ENCODE results near the gene TRAPPC4.
"Not testable (repeated sequence)": the region's sequence is repeated elsewhere in the genome, so short reads cannot be mapped to it uniquely, and the experiment has no call there.

Gene TRAPPC4

GRCh38 chr11:119018074-119018938, at the start of gene TRAPPC4, which contains the start of gene RPS25:
TSS of gene TRAPPC4 (plus strand) at chr11:119018766. CDS start at chr11:119018796, 30 bp downstream.
TSS of gene RPS25 (minus strand) at chr11:119018343. CDS start at chr11:119018284, 59 bp downstream.
- peak; percentile 92 for DNase-seq

DNA sequence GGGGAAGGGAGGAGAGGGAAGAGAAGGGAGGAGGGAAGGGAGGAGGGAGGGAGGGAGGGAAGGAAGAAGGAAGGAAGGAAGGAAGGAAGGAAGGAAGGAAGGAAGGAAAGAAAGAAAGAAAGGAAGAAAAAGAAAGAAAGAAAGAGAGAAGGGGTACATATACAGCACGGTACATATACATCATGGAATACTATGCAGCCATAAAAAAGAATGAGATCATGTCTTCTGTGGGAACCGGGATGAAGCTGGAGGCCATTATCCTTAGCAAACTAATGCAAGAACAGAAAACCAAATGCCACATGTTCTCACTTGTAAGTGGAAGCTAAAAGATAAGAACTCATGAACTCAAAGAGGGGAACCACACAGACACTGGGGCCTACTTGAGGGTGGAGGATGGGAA, 49.1 kb upstream of the TRAPPC4 start:
- not testable (repeated sequence) for DNase-seq

DNA sequence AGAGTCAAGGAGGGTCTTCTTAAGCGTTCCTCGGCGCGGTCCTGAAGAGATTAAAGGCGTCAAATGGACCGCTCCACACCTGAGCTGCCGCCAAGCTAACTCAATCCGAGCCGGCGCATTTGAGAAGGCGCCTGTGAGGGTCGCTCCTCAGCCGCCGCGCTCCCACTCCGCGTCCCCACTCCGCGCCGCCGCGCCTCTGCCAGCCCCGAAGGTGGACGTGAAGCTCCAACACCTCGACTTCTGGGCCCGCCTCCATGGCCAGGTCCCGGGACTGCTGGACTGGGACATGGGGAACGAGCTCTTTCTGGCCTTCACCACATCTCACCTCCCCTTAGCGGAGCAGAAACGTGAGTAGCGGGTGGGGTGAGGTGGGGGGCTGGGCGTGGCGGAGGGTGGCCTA, 46.9 kb upstream of the TRAPPC4 start, which contains the start of gene FOXR1:
Gene FOXR1, plus strand, starts transcription at position 116 of the 400 bp plus-strand sequence. Its CDS starts 171 bp downstream, at position 287.
- no peak for DNase-seq

- DNase-seq, result no peak
Measured at GRCh38 chr11:118973985-118974384, 44.6 kb upstream of the TRAPPC4 start.

GRCh38 chr11:118975771-118976709, 42.5 kb upstream of the TRAPPC4 start:
- DNase-seq, result no peak

DNA sequence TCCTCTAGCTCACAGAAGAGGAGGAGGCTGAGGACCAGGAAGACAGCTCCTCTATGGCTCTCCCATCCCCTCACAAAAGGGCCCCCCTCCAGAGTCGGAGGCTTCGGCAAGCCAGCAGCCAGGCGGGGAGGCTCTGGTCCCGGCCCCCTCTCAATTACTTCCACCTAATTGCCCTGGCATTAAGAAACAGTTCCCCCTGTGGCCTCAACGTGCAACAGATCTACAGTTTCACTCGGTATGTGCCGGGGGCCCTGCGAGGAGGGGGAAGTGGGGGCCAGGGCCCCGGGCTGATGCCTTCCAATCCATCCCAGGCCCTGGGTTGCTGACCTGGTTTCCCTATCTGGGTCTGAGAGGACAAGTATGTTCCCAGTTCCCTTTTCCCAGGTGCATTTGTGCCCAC, 39.1 kb upstream of the TRAPPC4 start:
- no peak for DNase-seq

- no peak for DNase-seq
Measured at GRCh38 chr11:118980191-118980881, 38.2 kb upstream of the TRAPPC4 start.

- DNase-seq, result not testable (repeated sequence)
Measured at GRCh38 chr11:118984337-118984736, 34.2 kb upstream of the TRAPPC4 start.

DNA sequence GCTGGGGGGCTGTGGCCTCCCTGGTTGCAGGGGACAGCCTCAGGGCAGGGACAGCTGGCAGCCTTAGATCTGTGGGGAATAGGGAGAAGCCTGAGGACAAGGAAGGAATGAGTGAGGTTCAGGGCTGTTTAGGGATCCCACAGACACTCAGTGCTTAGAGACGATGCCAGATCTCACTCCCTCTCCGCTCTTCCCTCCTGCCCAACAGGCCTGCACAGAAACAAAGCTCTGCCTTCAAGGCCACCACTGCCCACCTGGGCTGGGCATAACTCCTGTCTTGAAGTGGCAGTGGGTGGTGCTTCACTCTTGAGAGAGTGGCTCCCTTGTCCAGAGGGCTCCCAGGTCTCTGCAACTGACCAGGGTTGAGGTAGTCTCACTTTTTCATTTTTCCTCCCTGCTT, 33.7 kb upstream of the TRAPPC4 start:
- no peak for DNase-seq

DNA sequence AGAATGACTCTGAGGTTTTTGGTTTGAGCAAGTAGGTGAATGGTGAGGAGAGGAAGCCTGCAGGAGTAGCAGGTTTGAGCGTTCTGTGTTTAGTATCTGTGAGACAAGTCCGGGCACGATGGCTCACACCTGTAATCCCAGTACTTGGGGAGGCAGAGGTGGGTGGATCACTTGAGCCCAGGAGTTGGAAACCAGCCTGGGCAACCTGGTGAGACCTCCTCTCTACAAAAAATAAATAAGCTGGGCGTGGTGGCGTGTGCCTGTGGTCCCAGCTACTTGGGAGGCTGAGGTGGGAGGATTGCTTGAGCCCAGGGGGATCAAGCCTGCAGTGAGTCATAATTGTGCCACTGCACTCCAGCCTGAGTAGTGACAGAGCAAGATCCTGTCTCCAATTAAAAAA, 30.3 kb upstream of the TRAPPC4 start:
- DNase-seq, result no peak

- not testable (repeated sequence) for DNase-seq
Measured at GRCh38 chr11:118991486-118992038, 27.0 kb upstream of the TRAPPC4 start.

DNA sequence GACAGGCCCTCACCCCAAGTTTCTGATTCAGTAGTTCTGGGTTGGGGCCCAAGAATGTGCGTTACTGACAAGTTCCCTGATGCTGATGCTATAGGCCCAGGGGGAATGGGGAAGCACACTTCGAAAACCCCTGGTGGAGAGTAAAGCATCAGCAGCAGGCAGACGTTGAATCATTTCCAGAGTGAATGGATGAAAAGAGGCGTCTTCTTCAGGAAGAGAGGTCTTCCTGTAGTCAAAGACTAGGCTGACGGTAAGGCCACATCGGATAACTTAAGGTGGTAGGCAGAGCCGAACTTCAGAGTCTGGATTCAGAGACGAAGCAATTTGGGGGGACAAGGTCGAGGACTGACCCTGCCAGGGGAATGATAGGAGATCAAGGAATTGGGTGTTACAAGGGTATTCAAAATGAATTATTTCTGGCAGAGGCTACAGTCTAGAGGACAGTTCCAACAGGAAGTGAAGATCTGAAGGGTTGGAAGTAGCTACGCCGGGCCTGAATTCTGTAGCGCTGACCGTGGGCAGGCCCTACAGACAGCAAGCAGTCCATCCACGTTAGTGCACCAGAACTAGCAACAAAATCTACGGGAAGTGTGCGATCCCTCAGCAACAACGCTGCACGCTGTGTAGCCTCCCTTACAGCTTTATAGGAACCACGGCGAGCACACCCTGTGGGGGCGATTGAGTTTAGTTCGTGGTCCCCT, 21.5 kb upstream of the TRAPPC4 start:
- no peak for DNase-seq

- peak; percentile 71 for DNase-seq
Measured at GRCh38 chr11:118997627-118998387, 20.8 kb upstream of the TRAPPC4 start, which contains the start of gene CENATAC. TSS of gene CENATAC (plus strand) at chr11:118998138. CDS start at chr11:118998198, 60 bp downstream.

GRCh38 chr11:118998388-118998717, 20.2 kb upstream of the TRAPPC4 start:
- DNase-seq, result no peak

- no peak for DNase-seq
Measured at GRCh38 chr11:118998822-118999221, 19.7 kb upstream of the TRAPPC4 start.

DNA sequence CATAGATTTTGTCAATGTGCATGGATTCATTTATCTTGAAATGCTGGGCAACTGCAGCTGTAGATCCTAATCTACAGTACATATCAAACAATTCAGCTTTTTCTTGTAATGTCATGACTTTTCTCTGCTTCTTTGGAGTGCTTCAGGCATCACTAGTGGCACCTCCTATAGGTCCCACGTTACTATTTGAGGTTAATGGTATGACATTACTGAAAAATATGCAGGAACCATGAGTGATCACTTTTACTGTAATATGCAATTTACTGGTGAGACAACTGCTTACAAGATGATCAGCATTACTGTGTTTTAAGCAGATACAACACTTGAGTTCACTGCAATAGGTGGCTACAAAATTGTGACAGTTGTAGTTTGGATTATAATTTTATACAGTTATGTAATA, 17.7 kb upstream of the TRAPPC4 start:
- no peak for DNase-seq

GRCh38 chr11:119006656-119007055, 11.9 kb upstream of the TRAPPC4 start:
- DNase-seq, result no peak

- no peak for DNase-seq
Measured at GRCh38 chr11:119011476-119012053, 7.0 kb upstream of the TRAPPC4 start.

GRCh38 chr11:119012629-119013170, 5.9 kb upstream of the TRAPPC4 start:
- DNase-seq, result no peak

DNA sequence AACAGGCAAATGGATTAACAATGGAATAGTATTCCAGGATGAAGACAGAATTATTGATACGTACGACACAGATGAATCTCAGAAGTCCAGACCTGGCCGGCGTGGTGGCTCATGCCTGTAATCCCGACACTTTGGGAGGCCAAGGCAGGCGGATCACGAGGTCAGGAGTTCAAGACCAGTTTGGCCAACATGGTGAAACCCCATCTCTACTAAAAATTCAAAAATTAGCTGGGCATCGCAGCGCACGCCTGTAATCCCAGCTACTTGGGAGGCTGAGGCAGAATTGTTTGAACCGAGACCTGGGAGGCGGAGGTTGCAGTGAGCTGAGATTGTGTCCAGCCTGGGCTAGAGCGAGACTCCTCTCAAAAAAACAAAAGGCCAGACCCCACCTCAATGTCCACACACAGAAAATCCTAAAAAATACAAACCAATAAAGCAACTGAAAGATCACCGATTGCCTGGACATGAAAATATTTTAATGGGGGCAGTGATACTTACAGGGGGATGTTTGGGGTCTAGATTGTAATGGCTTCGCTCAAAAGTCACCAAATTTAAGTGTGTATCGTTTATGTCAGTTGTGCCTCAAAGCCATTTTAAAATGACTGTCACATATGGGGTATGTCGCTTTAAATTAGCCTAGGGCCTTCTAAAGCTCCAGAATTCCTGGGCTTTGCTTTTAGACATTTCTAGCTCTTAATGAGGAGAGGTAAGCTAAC, 4.2 kb upstream of the TRAPPC4 start:
- DNase-seq, result no peak
